ENCODE data around the gene NDUFV2.
"Not testable (repeated sequence)": the region's sequence is repeated elsewhere in the genome, so short reads cannot be mapped to it uniquely, and the experiment has no call there.

Gene NDUFV2

GRCh38 chr18:9102508-9103375 lies at the start of gene NDUFV2:
NDUFV2 (plus strand) TSS chr18:9102699; CDS start chr18:9102744, 45 bp downstream.
- DNase-seq: peak; percentile 99

- no peak for DNase-seq
These were observed 48.7 kb upstream of the NDUFV2 start for GRCh38 chr18:9053814-9054213.

GRCh38 chr18:9055185-9055584 lies 47.3 kb upstream of the NDUFV2 start:
- no peak for DNase-seq

- DNase-seq: no peak
These were observed 46.9 kb upstream of the NDUFV2 start for GRCh38 chr18:9055626-9056025.

GRCh38 chr18:9057646-9058045 lies 44.9 kb upstream of the NDUFV2 start:
- DNase-seq: no peak

GRCh38 chr18:9058406-9058805 lies 44.1 kb upstream of the NDUFV2 start:
- no peak for DNase-seq

- no peak for DNase-seq
These were observed 40.1 kb upstream of the NDUFV2 start for GRCh38 chr18:9062418-9062751.

GRCh38 chr18:9065864-9066263 lies 36.6 kb upstream of the NDUFV2 start:
- DNase-seq: no peak

GRCh38 chr18:9066358-9066757 lies 36.1 kb upstream of the NDUFV2 start:
- DNase-seq: no peak

GRCh38 chr18:9066817-9067306 lies 35.6 kb upstream of the NDUFV2 start:
- no peak for DNase-seq

- DNase-seq: no peak
These were observed 34.7 kb upstream of the NDUFV2 start for GRCh38 chr18:9067823-9068222.

GRCh38 chr18:9068346-9068745 lies 34.2 kb upstream of the NDUFV2 start:
- no peak for DNase-seq

- peak; percentile 67 for DNase-seq
These were observed 32.9 kb upstream of the NDUFV2 start for GRCh38 chr18:9069601-9070000.

- no peak for DNase-seq
These were observed 32.3 kb upstream of the NDUFV2 start for GRCh38 chr18:9070212-9070611.

GRCh38 chr18:9079818-9080528 lies 22.5 kb upstream of the NDUFV2 start:
- no peak for DNase-seq

GRCh38 chr18:9081940-9082339 lies 20.6 kb upstream of the NDUFV2 start:
- no peak for DNase-seq

- no peak for DNase-seq
These were observed 19.6 kb upstream of the NDUFV2 start for GRCh38 chr18:9082711-9083510.

- no peak for DNase-seq
These were observed 16.5 kb upstream of the NDUFV2 start for GRCh38 chr18:9086015-9086414.

GRCh38 chr18:9086624-9087023 lies 15.9 kb upstream of the NDUFV2 start:
- DNase-seq: no peak

- no peak for DNase-seq
These were observed 15.4 kb upstream of the NDUFV2 start for GRCh38 chr18:9087144-9087543.

- DNase-seq: no peak
These were observed 14.2 kb upstream of the NDUFV2 start for GRCh38 chr18:9088252-9088651.

- DNase-seq: not testable (repeated sequence)
These were observed 13.8 kb upstream of the NDUFV2 start for GRCh38 chr18:9088727-9089126.

GRCh38 chr18:9090578-9090977 lies 11.9 kb upstream of the NDUFV2 start:
- DNase-seq: no peak

Data from NCI-H146 (cell line).